ENCODE results near the gene PLEKHG1.

DNA sequence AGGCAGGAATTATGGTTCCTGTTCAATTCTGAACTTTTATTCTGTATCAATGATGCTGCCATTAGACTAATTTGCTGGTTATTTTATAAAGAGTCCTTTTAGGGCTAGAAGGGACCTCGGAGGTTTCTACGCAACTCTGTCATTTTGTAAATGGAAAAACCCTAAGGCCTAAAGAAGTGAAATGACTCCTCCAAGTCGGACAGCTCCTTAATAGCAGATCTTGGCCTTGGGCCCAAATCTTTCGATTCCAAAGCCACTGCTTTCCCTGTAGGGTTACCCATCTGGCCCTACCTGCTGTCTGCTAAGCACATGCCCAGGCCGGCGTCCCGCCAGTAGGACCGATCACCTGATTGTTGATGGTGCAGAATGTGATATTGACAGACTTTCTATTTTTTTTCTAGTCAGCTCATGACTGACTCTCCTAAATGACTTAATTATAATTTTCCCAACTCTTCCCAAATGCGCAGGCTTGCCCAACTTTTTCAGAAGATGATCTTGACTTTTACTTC lies 40.2 kb downstream of the PLEKHG1 start:
- no peak for TF ChIP-seq CTCF (IDR thresholded peaks at IDR 0.05)
- no peak for TF ChIP-seq POLR2A (IDR thresholded peaks at IDR 0.05)
